Measurements from ENCODE around the gene SLC6A18. TPM values are rescaled to one million over a fixed set of nuclear protein-coding genes. Genes with fewer than 3 reads are reported as not detected.

SLC6A18 gene
- total and polyA plus RNA-seq, 2 donors from 2014 or later: 1.5 TPM; not detected in 1

- H3K36me3 ChIP-seq (ENCODE audit: control insufficient read depth in 2 of 3, insufficient read depth in 3 of 3, low read length in 3 of 3): no peaks in the 10 kb centered on the region
- no peak overlapping the region for H3K27ac ChIP-seq (ENCODE audit: low read depth in 2 of 2, low read length in 2 of 2)
- H3K27me3 ChIP-seq (ENCODE audit: control insufficient read depth, insufficient read depth, low read length): no peaks in the 10 kb centered on the region
- peaks cover 0 to 8% (median 5%) of the 10 kb centered on the region in 3 donors for H3K4me1 ChIP-seq (ENCODE audit: control insufficient read depth in 2 of 3, insufficient read depth in 2 of 3, low read depth in 1 of 3, low read length in 3 of 3)
- H3K9me3 ChIP-seq (ENCODE audit: control insufficient read depth in 2 of 3, insufficient read depth in 1 of 3, low read length in 3 of 3): no peaks in the 10 kb centered on the region
- H3K9ac ChIP-seq (ENCODE audit: low read length in 3 of 3): no peak overlapping the region
- no peak for FAIRE-seq
- intact Hi-C loops (cut with DNase I): no loop called here
- H3K4me3 ChIP-seq (ENCODE audit: low read length in 3 of 3): no peak overlapping the region
- DNase-seq: peak in 1 of 5 donors; percentile 39
- no peak for TF ChIP-seq CTCF (IDR thresholded peaks at IDR 0.05; ENCODE audit: borderline replicate concordance, extremely low read depth, insufficient read depth)
These were observed 37.2 kb upstream of the SLC6A18 start for GRCh38 chr5:1187950-1188334.

- H3K4me1 ChIP-seq (ENCODE audit: control insufficient read depth in 2 of 3, insufficient read depth in 2 of 3, low read depth in 1 of 3, low read length in 3 of 3): peaks cover 0 to 8% (median 5%) of the 10 kb centered on the region in 3 donors
- H3K4me3 ChIP-seq (ENCODE audit: low read length in 3 of 3): no peak overlapping the region
- intact Hi-C loops (cut with DNase I): no loop called here
- no peak overlapping the region for H3K27ac ChIP-seq (ENCODE audit: low read depth in 2 of 2, low read length in 2 of 2)
- H3K9ac ChIP-seq (ENCODE audit: low read length in 3 of 3): no peak overlapping the region
- no peaks in the 10 kb centered on the region for H3K27me3 ChIP-seq (ENCODE audit: control insufficient read depth, insufficient read depth, low read length)
- TF ChIP-seq CTCF (IDR thresholded peaks at IDR 0.05; ENCODE audit: borderline replicate concordance, extremely low read depth, insufficient read depth): no peak
- H3K36me3 ChIP-seq (ENCODE audit: control insufficient read depth in 2 of 3, insufficient read depth in 3 of 3, low read length in 3 of 3): no peaks in the 10 kb centered on the region
- no peak for FAIRE-seq
- no peak for DNase-seq
- no peaks in the 10 kb centered on the region for H3K9me3 ChIP-seq (ENCODE audit: control insufficient read depth in 2 of 3, insufficient read depth in 1 of 3, low read length in 3 of 3)
These were observed 36.7 kb upstream of the SLC6A18 start for GRCh38 chr5:1188464-1188863.

- intact Hi-C loops (cut with DNase I): no loop called here
- no peak for FAIRE-seq
- H3K4me1 ChIP-seq (ENCODE audit: control insufficient read depth in 2 of 3, insufficient read depth in 2 of 3, low read depth in 1 of 3, low read length in 3 of 3): peaks cover 0 to 8% (median 5%) of the 10 kb centered on the region in 3 donors
- DNase-seq: no peak
- no peaks in the 10 kb centered on the region for H3K36me3 ChIP-seq (ENCODE audit: control insufficient read depth in 2 of 3, insufficient read depth in 3 of 3, low read length in 3 of 3)
- no peak for TF ChIP-seq CTCF (IDR thresholded peaks at IDR 0.05; ENCODE audit: borderline replicate concordance, extremely low read depth, insufficient read depth)
- no peak overlapping the region for H3K9ac ChIP-seq (ENCODE audit: low read length in 3 of 3)
- no peaks in the 10 kb centered on the region for H3K27me3 ChIP-seq (ENCODE audit: control insufficient read depth, insufficient read depth, low read length)
- H3K9me3 ChIP-seq (ENCODE audit: control insufficient read depth in 2 of 3, insufficient read depth in 1 of 3, low read length in 3 of 3): no peaks in the 10 kb centered on the region
- H3K27ac ChIP-seq (ENCODE audit: low read depth in 2 of 2, low read length in 2 of 2): no peak overlapping the region
- no peak overlapping the region for H3K4me3 ChIP-seq (ENCODE audit: low read length in 3 of 3)
These were observed 35.9 kb upstream of the SLC6A18 start for GRCh38 chr5:1189269-1189668.

GRCh38 chr5:1190278-1190677, 34.9 kb upstream of the SLC6A18 start:
- FAIRE-seq: no peak
- DNase-seq: peak in 3 of 5 donors; percentile 59 to 86 (median 61)
- Histone ChIP-seq H3K27me3 (ENCODE audit: control insufficient read depth, insufficient read depth, low read length) (no peaks in the 10 kb centered on the region), H3K9ac (ENCODE audit: low read length in 3 of 3) (no peak overlapping the region), H3K9me3 (ENCODE audit: control insufficient read depth in 2 of 3, insufficient read depth in 1 of 3, low read length in 3 of 3) (no peaks in the 10 kb centered on the region), H3K4me1 (ENCODE audit: control insufficient read depth in 2 of 3, insufficient read depth in 2 of 3, low read depth in 1 of 3, low read length in 3 of 3) (peaks cover 0 to 8% (median 5%) of the 10 kb centered on the region in 3 donors), H3K36me3 (ENCODE audit: control insufficient read depth in 2 of 3, insufficient read depth in 3 of 3, low read length in 3 of 3) (no peaks in the 10 kb centered on the region), H3K4me3 (ENCODE audit: low read length in 3 of 3) (no peak overlapping the region), H3K27ac (ENCODE audit: low read depth in 2 of 2, low read length in 2 of 2) (no peak overlapping the region)
- intact Hi-C loops (cut with DNase I): no loop called here
- no peak for TF ChIP-seq CTCF (IDR thresholded peaks at IDR 0.05; ENCODE audit: borderline replicate concordance, extremely low read depth, insufficient read depth)

All from kidney (tissue), 14 donors.